ENCODE data around the gene ZSCAN22. TPM values are rescaled to one million over a fixed set of nuclear protein-coding genes. Genes with fewer than 3 reads are reported as not detected.

Gene ZSCAN22
- total RNA-seq, 4 donors from 2014 or later: 1.1 to 2.4 (median 1.8) TPM

GRCh38 chr19:58294743-58295374, 31.9 kb upstream of the ZSCAN22 start:
- Histone ChIP-seq H3K27me3 (no peaks in the 10 kb centered on the region), H3K27ac (no peak overlapping the region), H3K36me3 (peaks cover 2 to 68% of the 10 kb centered on the region in 2 donors), H3K9me3 (peaks cover 0 to 6% (median 5%) of the 10 kb centered on the region in 3 donors), H3K4me1 (no peaks in the 10 kb centered on the region), H3K4me3 (no peak overlapping the region)
- in situ Hi-C loops (cut with MboI; ENCODE audit: low sequenced_read_pairs in 4 of 4) (no loop called here), intact Hi-C loops (cut with DNase I; ENCODE audit: low total_unique reads) (no loop called here)
- no peak for TF ChIP-seq POLR2A (IDR thresholded peaks at IDR 0.05)
- TF ChIP-seq CTCF (IDR thresholded peaks at IDR 0.05 in 4 of 5, conservative IDR thresholded peaks at IDR 0.05 in 1 of 5): no peak
- no peak for DNase-seq
- ATAC-seq: no peak

- DNase-seq: no peak
- Histone ChIP-seq H3K4me1 (no peaks in the 10 kb centered on the region), H3K9me3 (peaks cover 0 to 7% (median 5%) of the 10 kb centered on the region in 3 donors), H3K27ac (no peak overlapping the region), H3K4me3 (no peak overlapping the region), H3K36me3 (peaks cover 2 to 69% of the 10 kb centered on the region in 2 donors), H3K27me3 (no peaks in the 10 kb centered on the region)
- TF ChIP-seq CTCF (IDR thresholded peaks at IDR 0.05 in 4 of 5, conservative IDR thresholded peaks at IDR 0.05 in 1 of 5) (no peak), POLR2A (IDR thresholded peaks at IDR 0.05) (no peak)
- intact Hi-C loops (cut with DNase I; ENCODE audit: low total_unique reads): no loop called here
- in situ Hi-C loops (cut with MboI; ENCODE audit: low sequenced_read_pairs in 4 of 4): no loop called here
- no peak for ATAC-seq
Measured at GRCh38 chr19:58296104-58296503, 30.7 kb upstream of the ZSCAN22 start.

GRCh38 chr19:58300620-58301019, 26.2 kb upstream of the ZSCAN22 start:
- no peak for ATAC-seq
- Histone ChIP-seq H3K27ac (no peak overlapping the region), H3K4me1 (peaks cover 5 to 7% of the 10 kb centered on the region in 2 donors), H3K27me3 (peaks cover 0 to 5% (median 0%) of the 10 kb centered on the region in 3 donors), H3K36me3 (peaks cover 0 to 30% of the 10 kb centered on the region in 2 donors), H3K9me3 (peaks cover 0 to 7% (median 6%) of the 10 kb centered on the region in 3 donors), H3K4me3 (no peak overlapping the region)
- DNase-seq: no peak
- intact Hi-C loops (cut with DNase I; ENCODE audit: low total_unique reads) (loop anchor here (10.0 kb wide), 1 partner anchor 1896 kb away; the partner anchor contains the start of gene ZNF583), in situ Hi-C loops (cut with MboI; ENCODE audit: low sequenced_read_pairs in 4 of 4) (no loop called here)
- TF ChIP-seq CTCF (IDR thresholded peaks at IDR 0.05 in 4 of 5, conservative IDR thresholded peaks at IDR 0.05 in 1 of 5) (no peak), POLR2A (IDR thresholded peaks at IDR 0.05) (no peak)

- H3K27me3 ChIP-seq: peaks cover 0 to 5% (median 0%) of the 10 kb centered on the region in 3 donors
- intact Hi-C loops (cut with DNase I; ENCODE audit: low total_unique reads) (loop anchor here (2.0 to 10.0 kb wide), 2 partner anchors 59 to 1899 kb away; partner anchors contain the start of genes ZNF497 and ZNF583), in situ Hi-C loops (cut with MboI; ENCODE audit: low sequenced_read_pairs in 4 of 4) (no loop called here)
- peak overlapping the region; percentile 85 to 93 (median 89) for H3K27ac ChIP-seq
- H3K4me3 ChIP-seq: peak overlapping the region; percentile 58 to 93 (median 86)
- ATAC-seq: no peak
- TF ChIP-seq CTCF (IDR thresholded peaks at IDR 0.05 in 4 of 5, conservative IDR thresholded peaks at IDR 0.05 in 1 of 5) (no peak), POLR2A (IDR thresholded peaks at IDR 0.05) (no peak)
- no peak for DNase-seq
- H3K36me3 ChIP-seq: peaks cover 0 to 40% of the 10 kb centered on the region in 2 donors
- peaks cover 12 to 14% of the 10 kb centered on the region in 2 donors for H3K4me1 ChIP-seq
- peaks cover 0 to 7% (median 6%) of the 10 kb centered on the region in 3 donors for H3K9me3 ChIP-seq
Measured at GRCh38 chr19:58304255-58304654, 22.5 kb upstream of the ZSCAN22 start.
